ENCODE measurements around the gene NAV3.

The NAV3 gene

GRCh38 chr12:77850698-77851097 lies 20.0 kb downstream of the NAV3 start:
- Histone ChIP-seq H3K36me3 (no peaks in the 10 kb centered on the region), H3K4me2 (no peak overlapping the region), H3K27ac (no peak overlapping the region), H3K9ac (no peak overlapping the region), H4K20me1 (no peaks in the 10 kb centered on the region), H3K27me3 (no peaks in the 10 kb centered on the region), H3K4me1 (peaks cover 23 to 43% (median 31%) of the 10 kb centered on the region in 10 experiments), H3K9me3 (replicated peaks in 1 of 11) (no peaks in the 10 kb centered on the region), H3K4me3 (no peak overlapping the region)
- TF ChIP-seq Cebpa-rat (IDR thresholded peaks at IDR 0.05): no peak

- Histone ChIP-seq H3K36me3 (no peaks in the 10 kb centered on the region), H3K27me3 (no peaks in the 10 kb centered on the region), H4K20me1 (no peaks in the 10 kb centered on the region), H3K4me1 (no peaks in the 10 kb centered on the region), H3K27ac (no peak overlapping the region), H3K9ac (no peak overlapping the region), H3K4me2 (no peak overlapping the region), H3K4me3 (no peak overlapping the region), H3K9me3 (replicated peaks in 1 of 11) (no peaks in the 10 kb centered on the region)
- no peak for TF ChIP-seq Cebpa-rat (IDR thresholded peaks at IDR 0.05)
Measured at GRCh38 chr12:77855548-77855947, 24.9 kb downstream of the NAV3 start.

- H3K4me2 ChIP-seq: no peak overlapping the region
- H3K4me1 ChIP-seq: no peaks in the 10 kb centered on the region
- no peak overlapping the region for H3K4me3 ChIP-seq
- H3K27me3 ChIP-seq: no peaks in the 10 kb centered on the region
- H4K20me1 ChIP-seq: no peaks in the 10 kb centered on the region
- no peaks in the 10 kb centered on the region for H3K36me3 ChIP-seq
- TF ChIP-seq Cebpa-rat (IDR thresholded peaks at IDR 0.05): no peak
- no peaks in the 10 kb centered on the region for H3K9me3 ChIP-seq (replicated peaks in 1 of 11)
- no peak overlapping the region for H3K27ac ChIP-seq
- no peak overlapping the region for H3K9ac ChIP-seq
Measured at GRCh38 chr12:77861317-77861716, 30.6 kb downstream of the NAV3 start.

GRCh38 chr12:77865178-77865577 lies 34.5 kb downstream of the NAV3 start:
- H3K4me1 ChIP-seq: no peaks in the 10 kb centered on the region
- no peaks in the 10 kb centered on the region for H4K20me1 ChIP-seq

GRCh38 chr12:77878901-77879300 lies 48.2 kb downstream of the NAV3 start:
- Histone ChIP-seq H3K27me3 (no peaks in the 10 kb centered on the region), H3K4me2 (no peak overlapping the region), H3K27ac (no peak overlapping the region), H3K9ac (no peak overlapping the region), H3K36me3 (no peaks in the 10 kb centered on the region), H3K4me1 (no peaks in the 10 kb centered on the region), H3K4me3 (no peak overlapping the region), H4K20me1 (no peaks in the 10 kb centered on the region), H3K9me3 (replicated peaks in 1 of 11) (no peaks in the 10 kb centered on the region)
- TF ChIP-seq Cebpa-rat (IDR thresholded peaks at IDR 0.05): no peak

More at GRCh38 chr12:77865178-77865577, 34.5 kb downstream of the NAV3 start:
- no peak overlapping the region for H3K4me2 ChIP-seq
- no peaks in the 10 kb centered on the region for H3K9me3 ChIP-seq (replicated peaks in 1 of 11)
- H3K36me3 ChIP-seq: no peaks in the 10 kb centered on the region
- no peak overlapping the region for H3K4me3 ChIP-seq
- TF ChIP-seq Cebpa-rat (IDR thresholded peaks at IDR 0.05): no peak
- H3K27ac ChIP-seq: no peak overlapping the region
- no peaks in the 10 kb centered on the region for H3K27me3 ChIP-seq
- no peak overlapping the region for H3K9ac ChIP-seq

GRCh38 chr12:77882709-77883108 lies 52.0 kb downstream of the NAV3 start:
- no peak overlapping the region for H3K4me2 ChIP-seq
- no peak for TF ChIP-seq Cebpa-rat (IDR thresholded peaks at IDR 0.05)

GRCh38 chr12:77888611-77889010 lies 57.9 kb downstream of the NAV3 start:
- Histone ChIP-seq H3K27me3 (no peaks in the 10 kb centered on the region), H4K20me1 (no peaks in the 10 kb centered on the region), H3K36me3 (no peaks in the 10 kb centered on the region), H3K9ac (no peak overlapping the region), H3K9me3 (replicated peaks in 1 of 11) (no peaks in the 10 kb centered on the region), H3K4me3 (no peak overlapping the region), H3K4me1 (no peaks in the 10 kb centered on the region), H3K4me2 (no peak overlapping the region), H3K27ac (no peak overlapping the region)
- TF ChIP-seq Cebpa-rat (IDR thresholded peaks at IDR 0.05): no peak

More at GRCh38 chr12:77882709-77883108, 52.0 kb downstream of the NAV3 start:
- H3K9ac ChIP-seq: no peak overlapping the region
- no peaks in the 10 kb centered on the region for H3K27me3 ChIP-seq
- no peak overlapping the region for H3K27ac ChIP-seq
- no peak overlapping the region for H3K4me3 ChIP-seq
- no peaks in the 10 kb centered on the region for H3K9me3 ChIP-seq (replicated peaks in 1 of 11)
- no peaks in the 10 kb centered on the region for H3K36me3 ChIP-seq
- H3K4me1 ChIP-seq: no peaks in the 10 kb centered on the region
- no peaks in the 10 kb centered on the region for H4K20me1 ChIP-seq

- no peak for TF ChIP-seq Cebpa-rat (IDR thresholded peaks at IDR 0.05)
- H3K9me3 ChIP-seq (replicated peaks in 1 of 11): no peaks in the 10 kb centered on the region
Measured at GRCh38 chr12:77891518-77892147, 60.9 kb downstream of the NAV3 start.

GRCh38 chr12:77893918-77894317 lies 63.2 kb downstream of the NAV3 start:
- Histone ChIP-seq H3K4me3 (no peak overlapping the region), H4K20me1 (no peaks in the 10 kb centered on the region), H3K27ac (no peak overlapping the region), H3K9ac (no peak overlapping the region), H3K36me3 (no peaks in the 10 kb centered on the region), H3K27me3 (no peaks in the 10 kb centered on the region), H3K4me1 (0 out of 20 replicates have a peak, but pooled peaks cover 0 to 5% (median 0%) of the 10 kb centered on the region in 10 experiments), H3K9me3 (replicated peaks in 1 of 11) (no peaks in the 10 kb centered on the region), H3K4me2 (no peak overlapping the region)
- no peak for TF ChIP-seq Cebpa-rat (IDR thresholded peaks at IDR 0.05)

More at GRCh38 chr12:77891518-77892147, 60.9 kb downstream of the NAV3 start:
- H3K4me2 ChIP-seq: no peak overlapping the region
- H3K27ac ChIP-seq: no peak overlapping the region
- H3K27me3 ChIP-seq: no peaks in the 10 kb centered on the region
- no peaks in the 10 kb centered on the region for H4K20me1 ChIP-seq
- no peak overlapping the region for H3K4me3 ChIP-seq
- H3K4me1 ChIP-seq: 0 out of 20 replicates have a peak, but pooled peaks cover 0 to 5% (median 0%) of the 10 kb centered on the region in 10 experiments
- H3K9ac ChIP-seq: no peak overlapping the region
- no peaks in the 10 kb centered on the region for H3K36me3 ChIP-seq

- H3K36me3 ChIP-seq: no peaks in the 10 kb centered on the region
- no peaks in the 10 kb centered on the region for H3K27me3 ChIP-seq
- H3K4me3 ChIP-seq: no peak overlapping the region
- 0 out of 20 replicates have a peak, but pooled peaks cover 0 to 5% (median 0%) of the 10 kb centered on the region in 10 experiments for H3K4me1 ChIP-seq
- TF ChIP-seq Cebpa-rat (IDR thresholded peaks at IDR 0.05): no peak
- H3K27ac ChIP-seq: no peak overlapping the region
- no peak overlapping the region for H3K9ac ChIP-seq
- H3K4me2 ChIP-seq: no peak overlapping the region
- H4K20me1 ChIP-seq: no peaks in the 10 kb centered on the region
- H3K9me3 ChIP-seq (replicated peaks in 1 of 11): no peaks in the 10 kb centered on the region
Measured at GRCh38 chr12:77894556-77894955, 63.9 kb downstream of the NAV3 start.

Data from BLaER1 treated with 17β-estradiol and CSF1 and Interleukin-3, amounts not matched to agents 10 nM and 100 nM (cell line).